B cell (primary cell): ENCODE measurements around the gene PLXNB2. TPM values are rescaled to one million over a fixed set of nuclear protein-coding genes. Genes with fewer than 3 reads are reported as not detected.
A peak's percentile ranks its signal among the peaks of the same experiment; 100 is the strongest.
"Not testable (repeated sequence)": the region's sequence is repeated elsewhere in the genome, so short reads cannot be mapped to it uniquely, and the experiment has no call there.

ENCODE experiments used
- ATAC-seq: fragments of 200-7000 bp; cut with Tn5 transposase; one replicate; pipeline ENCODE4 v1.10.0; 2021; ENCODE audit warnings: low read depth, mild to moderate bottlenecking, moderate number of reproducible peaks, moderate library complexity
- CTCF ChIA-PET: fragments of 350-600 bp; sonication (Branson Sonifier 250); formaldehyde crosslinking; loops from one replicate; lab custom pipeline; 2021; ENCODE audit warnings: antibody characterized with exemption, inconsistent platforms; lab: Charles Lee
- POLR2A ChIA-PET: fragments of 350-600 bp; sonication (Branson Sonifier 250); formaldehyde crosslinking; loops from one replicate; lab custom pipeline; 2021; ENCODE audit warnings: antibody characterized with exemption; lab: Charles Lee
- DNase-seq: peaks from one replicate; pipeline ENCODE4 v3.0.0; 2013
- H2AFZ ChIP-seq: 2 replicates; pipeline ENCODE4 v1.6.1; 2012; ENCODE audit warnings: mild to moderate bottlenecking, low read depth, low read length; ENCODE audit not compliant: insufficient read depth, poor library complexity, severe bottlenecking
- H3K27ac ChIP-seq, 2 donors: 1 replicate in 1 of 2; 2 replicates in 1 of 2; pipeline ENCODE4 v1.5.1; 2012 to 2013; ENCODE audit warnings: low read length in 2 of 2, mild to moderate bottlenecking in 2 of 2, moderate library complexity in 1 of 2
- H3K27me3 ChIP-seq, 4 experiments: fragments of 200-600 bp in 1 of 4; sonication (generic) in 1 of 4; replicated peaks in 1 of 4; 1 replicate in 2 of 4; 2 replicates in 2 of 4; pipeline versions ENCODE4 v1.6.1 to v1.7.0; 2013 to 2016; ENCODE audit warnings: low read length in 3 of 4, mild to moderate bottlenecking in 2 of 4, mixed read lengths in 1 of 4, moderate library complexity in 1 of 4; ENCODE audit not compliant: insufficient read depth in 4 of 4, control insufficient read depth in 3 of 4; ENCODE audit errors: control extremely low read depth in 1 of 4
- H3K36me3 ChIP-seq, 2 experiments: replicated peaks in 1 of 2; 1 replicate in 1 of 2; 2 replicates in 1 of 2; pipeline versions ENCODE4 v1.6.1 to v1.7.1; 2013; ENCODE audit warnings: low read length in 1 of 2; ENCODE audit not compliant: insufficient read depth in 2 of 2, control insufficient read depth in 1 of 2; ENCODE audit errors: control extremely low read depth in 1 of 2, extremely low read depth in 1 of 2
- H3K4me1 ChIP-seq, 2 donors: fragments of 200-600 bp in 1 of 2; sonication (generic) in 1 of 2; 1 replicate in 1 of 2; 2 replicates in 1 of 2; pipeline versions ENCODE4 v1.5.1 to v1.6.1; 2013 to 2017; ENCODE audit warnings: low read length in 2 of 2; ENCODE audit not compliant: control insufficient read depth in 2 of 2, insufficient read depth in 2 of 2
- H3K4me2 ChIP-seq: replicated peaks from 2 replicates; pipeline ENCODE3; 2012; ENCODE audit warnings: mild to moderate bottlenecking, low read depth, low read length; ENCODE audit not compliant: poor library complexity, severe bottlenecking
- H3K4me3 ChIP-seq, 5 experiments: fragments of 200-600 bp in 1 of 5; sonication (generic) in 1 of 5; 1 replicate in 3 of 5; 2 replicates in 2 of 5; pipeline versions ENCODE4 v1.5.1 to v1.7.0; 2011 to 2016; ENCODE audit warnings: low read length in 4 of 5, mild to moderate bottlenecking in 4 of 5, low read depth in 2 of 5, control low read depth in 1 of 5, moderate library complexity in 1 of 5; ENCODE audit not compliant: insufficient read depth in 1 of 5; ENCODE audit errors: control extremely low read depth in 1 of 5, extremely low read depth in 1 of 5
- H3K79me2 ChIP-seq: fragments of 200-600 bp; sonication (generic); one replicate; pipeline ENCODE4 v1.6.0; 2016; ENCODE audit warnings: low read length; ENCODE audit not compliant: control insufficient read depth, insufficient read depth
- H3K9ac ChIP-seq: fragments of 200-600 bp; sonication (generic); 2 replicates; pipeline ENCODE4 v1.6.1; 2017; ENCODE audit warnings: mild to moderate bottlenecking, low read length, moderate library complexity
- H3K9me3 ChIP-seq, 3 donors: one replicate each; pipeline versions ENCODE4 v1.6.1 to v1.7.1; 2013; ENCODE audit warnings: low read length in 2 of 3; ENCODE audit not compliant: control insufficient read depth in 2 of 3, insufficient read depth in 1 of 3; ENCODE audit errors: control extremely low read depth in 1 of 3
- H4K20me1 ChIP-seq: 2 replicates; pipeline ENCODE4 v1.6.0; 2012; ENCODE audit warnings: mild to moderate bottlenecking, low read length; ENCODE audit not compliant: insufficient read depth, control insufficient read depth, poor library complexity, severe bottlenecking
- H3K27ac Mint-ChIP-seq: one replicate; pipeline ENCODE4 v1.8.0; 2021; ENCODE audit warnings: mixed read lengths
- H3K27me3 Mint-ChIP-seq: one replicate; pipeline ENCODE4 v1.8.0; 2021; ENCODE audit warnings: mixed read lengths
- H3K4me1 Mint-ChIP-seq: one replicate; pipeline ENCODE4 v1.8.0; 2021; ENCODE audit warnings: mixed read lengths
- H3K4me3 Mint-ChIP-seq: one replicate; pipeline ENCODE4 v1.8.0; 2021; ENCODE audit warnings: mixed read lengths
- H3K9me3 Mint-ChIP-seq: one replicate; pipeline ENCODE4 v1.8.0; 2022; ENCODE audit warnings: mixed read lengths; ENCODE audit not compliant: insufficient read depth
- CTCF ChIP-seq: fragments of 200-600 bp; IDR thresholded peaks from one replicate; pipeline ENCODE4 v1.8.0; 2022; ENCODE audit warnings: antibody characterized with exemption, mild to moderate bottlenecking
- EZH2 ChIP-seq: IDR thresholded peaks from 2 replicates; pipeline ENCODE4 v1.6.1; 2012; ENCODE audit warnings: borderline replicate concordance, low read depth, mild to moderate bottlenecking, moderate library complexity, low read length; ENCODE audit not compliant: insufficient read depth, poor library complexity, severe bottlenecking
- WGBS: methylation state at CpG from one replicate; pipeline ENCODE4 v1.1.5; 2013; ENCODE audit warnings: missing lambda C conversion rate; ENCODE audit not compliant: insufficient coverage; 5-methylcytosine and 5-hydroxymethylcytosine counted together
- intact Hi-C: fragments of 100-400 bp; cut with micrococcal nuclease; formaldehyde crosslinking; loops from one replicate; pipeline ENCODE4 v1.10.0; 2022
- polyA plus RNA-seq: library from polyadenylated mRNA; depleted of rRNA; stranded (reverse); fragments of >200 nt; gene quantifications from 2 replicates; pipeline ENCODE4 v1.2.3, GENCODE V29; 2012
- total RNA-seq, 2 donors: library from RNA; stranded (reverse); fragments of 120-200 nt in 1 of 2; gene quantifications; 1 replicate in 1 of 2; 2 replicates in 1 of 2; pipeline versions ENCODE4 v1.2.3 to v1.2.4, GENCODE V29; 2013 to 2022

Gene PLXNB2
- total and polyA plus RNA-seq, 2 donors (not counting 1 experiment from before 2014, with no cell fraction given), result 5.2 to 31.4 TPM

GRCh38 chr22:50274771-50275170 lies 32.7 kb downstream of the PLXNB2 start:
- 87% methylated on average over 7 of the region's 7 CpGs for WGBS
- Histone ChIP-seq H3K36me3 (no peaks in the 10 kb centered on the region), H3K4me1 (peaks cover 12 to 21% of the 10 kb centered on the region in 2 donors), H3K79me2 (no peaks in the 10 kb centered on the region), H3K9ac (no peak overlapping the region), H3K9me3 (no peaks in the 10 kb centered on the region), H3K4me3 (no peak overlapping the region), H3K4me2 (no peak overlapping the region), H3K27me3 (peaks cover 0 to 15% (median 4%) of the 10 kb centered on the region in 4 experiments), H4K20me1 (peaks cover 11% of the 10 kb centered on the region), H2AFZ (no peak overlapping the region), H3K27ac (no peak overlapping the region)
- ChIA-PET POLR2A (no interaction called here), CTCF (interaction anchor here (1.6 to 2.9 kb wide), 6 partner anchors 19 to 251 kb away, joined by 5 to 67 read pairs (median 10); partner anchors contain the start of genes DENND6B, HDAC10 and SCO2)
- peaks cover 9% of the 10 kb centered on the region for H3K4me1 Mint-ChIP-seq
- intact Hi-C loops, result loop anchor here (1.0 kb wide), 1 partner anchor 68 kb away; no protein-coding TSS in a partner anchor
- H3K27me3 Mint-ChIP-seq, result no peaks in the 10 kb centered on the region
- ATAC-seq, result no peak
- no peak overlapping the region for H3K27ac Mint-ChIP-seq
- TF ChIP-seq CTCF (no peak), EZH2 (no peak)
- no peaks in the 10 kb centered on the region for H3K9me3 Mint-ChIP-seq
- no peak overlapping the region for H3K4me3 Mint-ChIP-seq
- DNase-seq, result no peak

- Histone ChIP-seq H3K79me2 (no peaks in the 10 kb centered on the region), H3K4me3 (no peak overlapping the region), H4K20me1 (peaks cover 11% of the 10 kb centered on the region), H3K4me2 (no peak overlapping the region), H3K27ac (no peak overlapping the region), H2AFZ (no peak overlapping the region), H3K36me3 (no peaks in the 10 kb centered on the region), H3K4me1 (peaks cover 16 to 25% of the 10 kb centered on the region in 2 donors), H3K9ac (no peak overlapping the region), H3K27me3 (peaks cover 0 to 18% (median 4%) of the 10 kb centered on the region in 4 experiments), H3K9me3 (no peaks in the 10 kb centered on the region)
- no peak for TF ChIP-seq EZH2
- TF ChIP-seq CTCF, result peak; percentile 39
- H3K9me3 Mint-ChIP-seq, result no peaks in the 10 kb centered on the region
- ChIA-PET POLR2A (no interaction called here), CTCF (interaction anchor here (1.0 to 1.8 kb wide), 6 partner anchors 19 to 68 kb away, joined by 3 to 6 read pairs (median 4); partner anchors contain the start of gene HDAC10)
- intact Hi-C loops, result loop anchor here (1.0 kb wide), 1 partner anchor 68 kb away; no protein-coding TSS in a partner anchor
- no peaks in the 10 kb centered on the region for H3K27me3 Mint-ChIP-seq
- H3K27ac Mint-ChIP-seq, result no peak overlapping the region
- no peak overlapping the region for H3K4me3 Mint-ChIP-seq
- ATAC-seq, result peak; percentile 18
- H3K4me1 Mint-ChIP-seq, result peaks cover 13% of the 10 kb centered on the region
- 37% methylated on average over 3 of the region's 7 CpGs for WGBS
- peak; percentile 75 for DNase-seq
These were observed 33.1 kb downstream of the PLXNB2 start for GRCh38 chr22:50274311-50274710.

GRCh38 chr22:50273781-50274180 lies 33.7 kb downstream of the PLXNB2 start:
- H3K27me3 ChIP-seq, result peaks cover 0 to 23% (median 6%) of the 10 kb centered on the region in 4 experiments
- peaks cover 16 to 28% of the 10 kb centered on the region in 2 donors for H3K4me1 ChIP-seq
- H3K27ac Mint-ChIP-seq, H2AFZ ChIP-seq, H3K4me2 ChIP-seq, ATAC-seq, POLR2A ChIA-PET, H3K9me3 ChIP-seq, H3K36me3 ChIP-seq, H3K9ac ChIP-seq, H3K9me3 Mint-ChIP-seq, H3K27me3 Mint-ChIP-seq, H3K27ac ChIP-seq, DNase-seq, H3K4me3 Mint-ChIP-seq, H3K79me2 ChIP-seq, H3K4me3 ChIP-seq: not testable (repeated sequence)
- CTCF ChIA-PET, result interaction anchor here (1.0 to 1.8 kb wide), 7 partner anchors 19 to 68 kb away, joined by 3 to 6 read pairs (median 4); partner anchors contain the start of genes HDAC10 and TUBGCP6
- intact Hi-C loops, result loop anchor here (1.0 kb wide), 1 partner anchor 69 kb away; no protein-coding TSS in a partner anchor
- H3K4me1 Mint-ChIP-seq, result peaks cover 13% of the 10 kb centered on the region
- H4K20me1 ChIP-seq, result peaks cover 11% of the 10 kb centered on the region
- 95% methylated on average over 6 of the region's 10 CpGs for WGBS
